Measurements from ENCODE around the gene ACOT7.

DNA sequence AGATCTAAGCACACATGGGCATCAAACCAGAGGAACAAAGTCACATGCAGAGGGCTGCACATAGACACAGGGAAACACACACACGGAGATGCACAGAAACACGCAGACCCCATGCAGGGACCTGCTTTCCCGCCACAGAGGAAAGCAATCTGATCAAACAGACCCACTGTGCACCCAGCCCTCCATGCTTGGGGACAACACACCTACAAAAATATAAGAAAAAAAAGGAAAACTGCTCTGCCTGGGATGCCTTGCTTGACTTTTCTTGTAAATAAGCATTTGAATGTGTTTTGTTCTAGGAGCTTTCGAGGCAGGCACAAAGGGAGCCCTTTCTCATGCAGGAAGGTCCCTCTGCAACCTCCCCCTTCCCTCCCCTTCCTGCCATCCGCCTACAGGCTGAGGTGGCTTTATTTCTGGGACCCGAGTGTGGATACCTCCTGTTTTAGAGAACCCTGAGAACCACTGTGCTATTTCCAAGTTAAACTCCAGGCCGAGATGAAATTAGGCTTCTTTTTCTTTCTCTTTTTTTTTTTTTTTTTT lies 154.3 kb downstream of the ACOT7 start:
- no peak for TF ChIP-seq EZH2phosphoT487 (conservative IDR thresholded peaks at IDR 0.05; ENCODE audit: low read length)
- TF ChIP-seq, protein P1, sequence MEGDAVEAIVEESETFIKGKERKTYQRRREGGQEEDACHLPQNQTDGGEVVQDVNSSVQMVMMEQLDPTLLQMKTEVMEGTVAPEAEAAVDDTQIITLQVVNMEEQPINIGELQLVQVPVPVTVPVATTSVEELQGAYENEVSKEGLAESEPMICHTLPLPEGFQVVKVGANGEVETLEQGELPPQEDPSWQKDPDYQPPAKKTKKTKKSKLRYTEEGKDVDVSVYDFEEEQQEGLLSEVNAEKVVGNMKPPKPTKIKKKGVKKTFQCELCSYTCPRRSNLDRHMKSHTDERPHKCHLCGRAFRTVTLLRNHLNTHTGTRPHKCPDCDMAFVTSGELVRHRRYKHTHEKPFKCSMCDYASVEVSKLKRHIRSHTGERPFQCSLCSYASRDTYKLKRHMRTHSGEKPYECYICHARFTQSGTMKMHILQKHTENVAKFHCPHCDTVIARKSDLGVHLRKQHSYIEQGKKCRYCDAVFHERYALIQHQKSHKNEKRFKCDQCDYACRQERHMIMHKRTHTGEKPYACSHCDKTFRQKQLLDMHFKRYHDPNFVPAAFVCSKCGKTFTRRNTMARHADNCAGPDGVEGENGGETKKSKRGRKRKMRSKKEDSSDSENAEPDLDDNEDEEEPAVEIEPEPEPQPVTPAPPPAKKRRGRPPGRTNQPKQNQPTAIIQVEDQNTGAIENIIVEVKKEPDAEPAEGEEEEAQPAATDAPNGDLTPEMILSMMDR (IDR thresholded peaks at IDR 0.05; ENCODE audit: insufficient read depth, low read length, poor library complexity, severe bottlenecking): no peak

Data from SU-DHL-6 (cell line).